Activated naive CD4-positive, alpha-beta T cell treated with anti-CD3 and anti-CD28 coated beads, Interleukin-2, amount 50 U/mL, for 16 hours (primary cell): ENCODE measurements around the gene ANP32A.
"Not testable (repeated sequence)": the region's sequence is repeated elsewhere in the genome, so short reads cannot be mapped to it uniquely, and the experiment has no call there.

ENCODE experiments used
- DNase-seq: peaks from one replicate; pipeline ENCODE4 v3.0.0-alpha.2; 2020

The ANP32A gene

DNA sequence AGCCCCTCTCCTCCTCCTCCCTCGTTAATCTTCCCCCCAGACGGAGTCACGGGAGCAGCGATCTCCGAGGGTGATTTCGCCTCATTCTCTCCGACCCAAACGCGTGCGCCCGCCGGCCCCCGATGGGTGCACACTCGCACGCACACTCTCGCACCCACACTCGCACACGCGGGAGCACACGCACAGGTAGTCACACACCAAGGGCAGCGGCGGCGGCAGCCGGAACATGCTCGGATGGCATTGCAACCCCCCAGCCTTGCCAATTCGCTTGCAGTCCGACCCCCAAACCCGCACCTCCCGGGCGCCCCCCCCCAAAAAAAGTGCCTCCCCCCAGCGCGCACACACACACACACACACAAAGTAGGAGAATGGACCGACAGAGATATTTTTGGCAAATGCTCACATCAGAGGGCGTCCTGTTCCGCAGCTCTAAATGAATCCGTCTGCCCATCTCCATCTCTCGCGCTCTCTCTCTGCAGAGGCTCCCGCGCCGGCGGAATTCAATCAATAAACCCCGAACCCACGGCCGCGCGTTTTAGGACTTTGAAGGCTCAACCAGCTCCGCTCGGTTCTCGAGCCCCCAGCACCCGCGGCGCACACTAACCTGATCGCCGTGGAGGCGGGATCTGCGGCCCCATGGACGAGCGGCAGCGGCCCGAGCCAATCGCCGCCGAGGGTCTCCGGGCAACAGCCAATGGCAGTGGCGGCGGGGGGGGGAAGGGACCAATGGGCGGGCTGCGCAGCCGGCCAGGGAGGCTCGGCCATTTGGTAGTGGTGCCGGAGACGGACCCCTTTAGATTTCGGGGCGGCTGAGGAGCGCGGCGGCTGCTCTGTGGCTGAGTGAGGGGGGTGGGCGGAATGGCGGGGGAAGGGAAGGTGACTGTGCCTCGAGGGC lies at the start of gene ANP32A:
TSS of gene ANP32A (minus strand) at position 601 of the 895 bp plus-strand sequence. CDS start at position 457, 144 bp downstream.
- peak; percentile 99 for DNase-seq

- no peak for DNase-seq
These were observed 47.6 kb upstream of the ANP32A start for GRCh38 chr15:68868296-68868695.

DNA sequence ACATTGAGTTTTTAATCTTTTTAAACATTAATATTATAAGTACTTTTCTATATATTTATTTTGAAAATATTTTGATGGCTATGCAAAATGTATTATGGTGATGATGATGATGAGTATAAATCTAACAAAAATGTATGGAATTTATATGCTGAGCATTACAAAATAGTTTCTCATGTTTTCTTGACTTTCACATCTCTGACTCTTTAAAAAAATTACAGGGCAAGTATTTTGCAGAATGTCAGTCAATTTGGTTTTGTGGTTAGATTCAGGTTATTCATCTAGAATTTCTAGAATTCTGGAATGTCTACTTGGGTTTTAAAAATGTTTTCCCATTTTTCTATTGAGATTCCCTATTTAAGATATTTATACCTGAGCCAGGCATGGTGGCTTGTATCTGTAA lies 41.7 kb upstream of the ANP32A start:
- no peak for DNase-seq

GRCh38 chr15:68858666-68859065 lies 38.0 kb upstream of the ANP32A start:
- not testable (repeated sequence) for DNase-seq

DNA sequence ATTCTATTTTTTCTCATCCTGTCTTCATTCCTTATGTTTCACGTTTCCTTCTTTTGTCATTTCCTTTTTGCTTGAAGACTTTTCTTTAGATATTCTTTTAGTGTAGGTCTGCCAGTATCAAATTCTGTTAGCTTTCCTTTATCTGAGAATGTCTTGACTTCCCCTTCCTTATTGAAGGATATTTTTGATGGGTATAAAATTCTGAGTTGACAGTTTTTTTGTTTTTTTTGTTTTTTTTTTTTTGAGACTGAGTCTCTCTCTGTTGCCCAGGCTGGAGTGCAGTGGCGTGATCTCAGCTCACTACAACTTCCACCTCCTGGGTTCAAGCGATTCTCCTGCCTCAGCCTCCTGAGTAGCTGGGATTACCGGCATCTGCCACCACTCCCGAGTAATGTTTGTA lies 36.7 kb upstream of the ANP32A start:
- DNase-seq = not testable (repeated sequence)

DNA sequence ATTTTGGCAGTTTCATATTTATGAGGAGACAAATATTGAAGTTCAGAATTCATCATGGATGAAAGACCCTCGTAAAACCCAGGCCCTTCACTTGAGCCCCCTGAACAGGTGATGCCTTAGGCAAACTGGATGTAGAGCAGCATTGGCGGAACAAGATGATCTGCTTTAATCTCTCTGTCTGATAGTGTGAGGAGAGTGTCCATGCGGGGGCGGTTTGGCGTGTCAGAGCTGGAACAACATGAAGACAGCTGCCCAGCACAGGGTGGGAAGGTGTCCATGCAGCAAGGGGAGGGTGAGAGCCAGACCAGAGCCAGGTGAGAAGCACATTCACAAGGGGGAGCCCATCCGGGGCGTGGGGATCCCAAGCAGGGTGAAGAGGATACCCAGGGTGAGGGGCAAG lies 31.8 kb upstream of the ANP32A start:
- DNase-seq = no peak

GRCh38 chr15:68851971-68852370 lies 31.3 kb upstream of the ANP32A start:
- DNase-seq = no peak

GRCh38 chr15:68849497-68849896 lies 28.8 kb upstream of the ANP32A start:
- no peak for DNase-seq

- no peak for DNase-seq
These were observed 26.2 kb upstream of the ANP32A start for GRCh38 chr15:68846851-68847439.

- no peak for DNase-seq
These were observed 24.3 kb upstream of the ANP32A start for GRCh38 chr15:68844856-68845550.

GRCh38 chr15:68843425-68844311 lies 23.0 kb upstream of the ANP32A start:
- DNase-seq = peak; percentile 44

DNA sequence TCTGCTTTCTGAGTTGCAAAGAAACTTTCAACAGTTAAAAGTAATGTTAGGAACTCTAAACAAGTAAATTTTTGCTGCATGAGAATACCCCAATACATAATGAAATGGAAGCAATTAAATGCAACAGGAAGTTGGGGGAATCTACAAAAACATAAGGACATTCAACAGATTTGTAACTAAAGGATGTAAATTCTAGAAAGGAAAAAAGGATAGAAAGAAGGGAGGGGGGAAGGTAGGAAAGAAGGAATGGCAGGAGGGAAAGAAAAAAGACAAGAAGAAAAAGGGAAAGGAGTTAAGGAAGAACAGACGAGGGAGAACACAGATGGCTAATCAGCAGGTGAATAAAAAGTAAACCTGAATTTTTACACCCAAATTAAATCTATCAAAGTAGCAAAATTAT lies 22.3 kb upstream of the ANP32A start:
- no peak for DNase-seq

DNA sequence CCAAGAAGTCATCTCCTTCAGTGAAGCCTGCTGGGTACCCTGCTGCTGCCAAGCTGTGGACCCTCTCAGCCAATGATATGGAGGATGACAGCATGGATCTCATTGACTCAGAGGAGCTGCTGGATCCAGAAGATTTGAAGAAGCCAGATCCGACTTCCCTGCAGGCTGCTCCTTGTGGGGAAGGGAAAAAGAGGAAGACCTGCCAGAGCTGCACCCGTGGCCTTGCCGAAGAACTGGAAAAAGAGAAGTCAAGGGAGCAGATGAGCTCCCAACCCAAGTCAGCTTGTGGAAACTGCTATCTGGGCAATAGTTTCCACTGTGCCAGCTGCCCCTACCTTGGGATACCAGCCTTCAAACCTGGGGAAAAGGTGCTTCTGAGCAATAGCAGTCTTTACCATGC lies 13.7 kb upstream of the ANP32A start:
- no peak for DNase-seq

GRCh38 chr15:68833700-68834331 lies 13.1 kb upstream of the ANP32A start:
- DNase-seq = no peak

DNA sequence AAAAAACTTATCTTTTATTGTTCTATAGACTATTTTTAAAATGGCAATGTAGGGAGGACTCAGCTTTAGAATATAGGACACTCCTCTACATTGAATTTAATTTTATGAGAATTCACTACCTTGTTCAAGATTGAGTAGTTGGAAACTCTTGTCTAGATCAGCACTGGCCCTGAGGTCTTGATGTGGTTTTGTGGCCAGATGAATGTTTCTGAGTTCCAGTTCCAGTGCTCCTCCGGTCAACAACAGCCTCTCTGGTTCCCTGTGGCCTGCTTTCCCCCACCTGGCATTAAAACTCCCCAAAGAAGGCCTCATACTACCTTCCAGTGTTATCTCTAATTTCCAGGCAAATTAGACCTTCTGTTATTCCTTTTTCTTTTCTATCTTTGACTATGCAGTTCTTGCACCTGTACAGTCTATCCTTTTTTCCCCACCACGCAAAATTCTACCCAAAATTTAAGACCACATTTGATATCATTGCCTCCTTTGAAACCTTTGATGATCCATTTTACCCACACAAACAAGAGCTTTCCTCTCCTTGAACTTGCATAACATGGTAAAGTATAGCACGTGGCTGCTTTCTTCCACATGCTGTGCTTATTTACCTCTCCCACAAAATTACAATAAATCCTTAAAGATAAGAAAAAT lies 9.6 kb upstream of the ANP32A start:
- no peak for DNase-seq

DNA sequence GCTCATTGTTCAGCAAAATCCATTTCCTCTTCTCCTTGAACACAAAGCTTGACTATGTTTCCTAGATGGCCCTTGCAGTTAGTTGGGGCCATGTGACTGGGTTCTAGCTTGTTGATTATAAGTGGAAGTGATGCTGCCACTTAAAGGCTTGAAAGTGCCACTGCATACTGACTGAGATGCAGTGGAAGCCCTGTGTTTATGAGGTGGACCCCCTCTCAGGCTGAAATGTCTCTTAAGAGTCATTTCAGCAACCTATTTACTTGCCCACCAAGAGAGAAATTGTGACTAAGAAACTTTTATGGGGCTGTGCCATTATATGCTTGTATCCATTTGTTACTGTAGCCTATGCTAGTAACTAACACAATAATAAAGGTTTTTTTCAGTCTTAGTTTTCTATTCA lies 8.4 kb upstream of the ANP32A start:
- no peak for DNase-seq

DNA sequence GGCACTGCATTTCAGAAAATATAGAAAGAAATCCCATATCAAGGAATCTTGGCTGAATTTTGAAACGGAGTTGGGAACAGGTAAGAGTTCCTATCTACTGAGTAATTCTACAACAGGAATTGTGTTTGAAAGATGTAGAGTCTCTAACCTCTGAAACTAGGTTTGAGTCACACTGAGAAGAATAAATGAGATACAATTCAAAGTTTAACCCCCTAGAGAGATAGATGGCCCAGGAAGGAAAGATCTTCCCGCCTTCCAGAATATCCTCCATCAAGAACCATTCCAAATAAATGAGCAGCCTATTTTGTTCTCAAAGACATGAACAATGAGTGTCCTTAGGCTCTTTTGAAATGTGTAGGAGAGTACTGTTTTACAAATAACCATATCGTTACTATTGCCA lies 2.9 kb upstream of the ANP32A start:
- DNase-seq = no peak

DNA sequence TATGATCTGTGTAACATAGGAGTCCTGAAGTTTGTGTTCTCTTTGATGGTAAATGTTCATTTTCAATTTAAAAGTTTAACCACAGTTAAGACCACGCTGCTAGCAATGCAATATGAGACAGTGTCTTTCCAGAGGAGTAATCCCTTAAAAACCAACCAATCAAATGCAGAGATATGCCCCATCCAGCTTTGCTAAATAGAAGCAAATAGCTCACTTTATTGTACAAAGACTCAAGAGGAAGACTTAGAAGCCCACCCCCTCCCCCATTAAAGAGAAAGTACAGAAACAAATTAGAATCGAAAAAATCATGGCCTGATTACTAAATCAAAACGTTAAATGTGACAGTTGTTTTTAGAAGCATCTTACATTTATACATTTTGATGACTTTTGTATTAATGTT lies 2.1 kb upstream of the ANP32A start:
- DNase-seq = no peak

GRCh38 chr15:68821841-68822381 lies 1.2 kb upstream of the ANP32A start:
- DNase-seq = peak; percentile 23

- DNase-seq = peak; percentile 28
These were observed 620 bp upstream of the ANP32A start for GRCh38 chr15:68821190-68821840.
